ENCODE measurements around the gene TECR.
A peak's percentile ranks its signal among the peaks of the same experiment; 100 is the strongest.
"Not testable (repeated sequence)": the region's sequence is repeated elsewhere in the genome, so short reads cannot be mapped to it uniquely, and the experiment has no call there.

The TECR gene

DNA sequence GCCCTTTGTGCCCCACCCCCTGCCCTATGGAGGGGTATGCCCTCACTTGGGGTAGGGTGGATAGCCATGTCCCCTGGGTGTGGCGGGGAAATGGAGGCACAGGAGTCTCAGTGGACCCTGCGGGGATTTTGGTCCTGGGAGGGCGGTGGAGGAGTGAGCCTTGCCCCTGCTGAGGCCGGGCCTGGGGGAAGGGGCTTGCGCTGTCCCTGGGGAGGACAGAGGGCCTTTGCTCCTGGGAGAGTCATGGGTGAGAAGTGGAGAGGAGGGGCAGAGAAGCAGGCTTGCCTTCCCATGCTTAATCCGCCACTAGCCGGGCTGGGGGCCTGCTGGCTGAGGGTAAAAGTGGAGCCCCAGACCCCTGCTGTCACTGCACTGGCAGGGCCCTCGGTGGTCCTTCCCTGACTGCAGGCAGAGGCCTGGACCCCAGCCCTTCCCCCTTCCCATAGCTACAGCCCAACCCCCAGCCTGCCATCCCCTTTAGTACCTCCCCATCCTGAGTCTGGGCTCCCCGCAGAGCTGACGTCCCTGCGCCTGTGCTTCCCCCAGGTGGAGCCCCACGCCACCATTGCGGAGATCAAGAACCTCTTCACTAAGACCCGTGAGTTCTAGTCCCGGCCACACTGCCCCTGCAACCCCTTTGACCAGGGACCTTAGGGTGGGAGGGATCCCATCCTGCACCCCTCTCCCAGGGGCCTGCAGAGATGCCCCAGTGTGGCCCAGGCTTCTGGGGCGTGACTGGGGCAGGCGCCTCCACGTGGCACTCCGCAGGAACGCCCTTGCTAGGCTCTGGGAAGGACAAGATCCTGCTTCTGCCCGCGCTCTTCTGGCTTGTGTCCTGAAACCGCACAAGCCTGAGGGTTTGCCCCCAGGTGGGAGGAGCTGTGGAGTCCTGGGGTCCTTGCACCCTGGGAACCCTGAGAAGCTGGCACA, 33.5 kb downstream of the TECR start:
- DNase-seq: no peak

DNA sequence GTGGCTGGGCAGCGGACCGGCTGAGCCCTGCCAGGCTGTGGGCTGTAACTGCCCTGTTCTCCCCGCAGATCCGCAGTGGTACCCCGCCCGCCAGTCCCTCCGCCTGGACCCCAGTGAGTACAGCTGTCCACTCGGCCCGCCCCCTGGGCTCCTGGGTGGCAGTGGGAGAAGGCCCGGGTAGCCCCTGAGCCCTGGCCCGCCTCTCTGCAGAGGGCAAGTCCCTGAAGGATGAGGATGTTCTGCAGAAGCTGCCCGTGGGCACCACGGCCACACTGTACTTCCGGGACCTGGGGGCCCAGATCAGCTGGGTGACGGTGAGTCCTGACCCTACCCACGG, 34.2 kb downstream of the TECR start:
- no peak for DNase-seq

DNA sequence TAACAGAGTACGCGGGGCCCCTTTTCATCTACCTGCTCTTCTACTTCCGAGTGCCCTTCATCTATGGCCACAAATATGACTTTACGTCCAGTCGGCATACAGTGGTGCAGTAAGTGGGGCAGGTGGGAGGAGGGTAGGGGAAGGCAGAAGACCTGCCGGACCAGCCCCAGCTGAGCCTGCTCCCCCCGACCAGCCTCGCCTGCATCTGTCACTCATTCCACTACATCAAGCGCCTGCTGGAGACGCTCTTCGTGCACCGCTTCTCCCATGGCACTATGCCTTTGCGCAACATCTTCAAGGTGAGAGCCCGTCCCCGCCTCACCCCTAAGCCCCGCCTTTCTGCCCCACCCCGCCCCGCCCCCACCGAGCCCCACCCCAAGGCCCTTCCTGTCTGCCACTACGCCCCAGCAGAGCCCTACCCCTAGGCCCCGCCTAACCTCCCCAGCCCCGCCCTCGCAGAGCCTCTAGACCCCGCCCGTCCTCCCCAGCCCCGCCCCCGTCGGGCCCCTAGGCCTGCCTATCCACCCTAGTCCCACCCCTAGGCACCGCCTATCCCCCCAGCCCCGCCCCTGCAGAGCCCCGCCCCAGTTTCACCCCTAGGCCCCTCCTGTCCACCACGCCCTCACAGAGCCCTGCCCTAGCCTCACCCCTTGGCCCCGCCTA, 34.7 kb downstream of the TECR start:
- no peak for DNase-seq

DNA sequence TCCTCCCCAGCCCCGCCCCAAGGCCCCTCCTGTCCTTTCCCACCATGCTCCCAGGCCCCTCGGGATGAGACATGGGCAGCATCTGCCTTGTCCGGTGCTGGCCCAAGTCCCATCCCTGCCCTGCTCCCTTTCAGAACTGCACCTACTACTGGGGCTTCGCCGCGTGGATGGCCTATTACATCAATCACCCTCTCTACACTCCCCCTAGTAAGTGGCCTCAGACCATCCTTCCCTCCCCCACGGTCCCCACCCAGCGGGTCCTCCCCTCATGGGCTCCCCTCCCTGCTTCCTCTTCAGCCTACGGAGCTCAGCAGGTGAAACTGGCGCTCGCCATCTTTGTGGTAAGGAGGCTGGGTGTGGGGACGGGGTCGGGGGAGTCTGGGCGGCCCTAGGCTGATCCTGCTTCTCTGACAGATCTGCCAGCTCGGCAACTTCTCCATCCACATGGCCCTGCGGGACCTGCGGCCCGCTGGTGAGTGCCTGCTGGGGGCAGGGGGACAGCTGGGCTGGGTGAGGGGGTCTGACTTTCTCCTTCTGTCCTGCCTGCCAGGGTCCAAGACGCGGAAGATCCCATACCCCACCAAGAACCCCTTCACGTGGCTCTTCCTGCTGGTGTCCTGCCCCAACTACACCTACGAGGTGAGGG, 35.4 kb downstream of the TECR start:
- DNase-seq: not testable (repeated sequence)

DNA sequence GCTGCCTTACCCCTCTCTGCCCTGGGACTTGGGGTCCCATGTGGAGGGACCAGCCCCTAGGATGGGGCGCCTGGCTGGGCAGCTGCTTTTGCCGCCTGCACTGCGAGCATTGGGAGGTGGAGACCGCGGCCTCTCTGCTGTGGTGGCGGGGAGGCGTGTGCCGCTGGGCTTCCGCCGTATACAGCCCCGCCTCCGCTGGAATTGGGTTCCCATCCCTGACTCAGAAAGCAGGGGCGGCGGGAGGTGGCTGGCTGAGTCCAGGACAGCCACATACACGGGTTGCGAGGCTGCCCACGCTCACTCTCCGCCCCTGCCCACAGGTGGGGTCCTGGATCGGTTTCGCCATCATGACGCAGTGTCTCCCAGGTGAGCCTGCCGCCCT, 35.9 kb downstream of the TECR start:
- DNase-seq: no peak

DNA sequence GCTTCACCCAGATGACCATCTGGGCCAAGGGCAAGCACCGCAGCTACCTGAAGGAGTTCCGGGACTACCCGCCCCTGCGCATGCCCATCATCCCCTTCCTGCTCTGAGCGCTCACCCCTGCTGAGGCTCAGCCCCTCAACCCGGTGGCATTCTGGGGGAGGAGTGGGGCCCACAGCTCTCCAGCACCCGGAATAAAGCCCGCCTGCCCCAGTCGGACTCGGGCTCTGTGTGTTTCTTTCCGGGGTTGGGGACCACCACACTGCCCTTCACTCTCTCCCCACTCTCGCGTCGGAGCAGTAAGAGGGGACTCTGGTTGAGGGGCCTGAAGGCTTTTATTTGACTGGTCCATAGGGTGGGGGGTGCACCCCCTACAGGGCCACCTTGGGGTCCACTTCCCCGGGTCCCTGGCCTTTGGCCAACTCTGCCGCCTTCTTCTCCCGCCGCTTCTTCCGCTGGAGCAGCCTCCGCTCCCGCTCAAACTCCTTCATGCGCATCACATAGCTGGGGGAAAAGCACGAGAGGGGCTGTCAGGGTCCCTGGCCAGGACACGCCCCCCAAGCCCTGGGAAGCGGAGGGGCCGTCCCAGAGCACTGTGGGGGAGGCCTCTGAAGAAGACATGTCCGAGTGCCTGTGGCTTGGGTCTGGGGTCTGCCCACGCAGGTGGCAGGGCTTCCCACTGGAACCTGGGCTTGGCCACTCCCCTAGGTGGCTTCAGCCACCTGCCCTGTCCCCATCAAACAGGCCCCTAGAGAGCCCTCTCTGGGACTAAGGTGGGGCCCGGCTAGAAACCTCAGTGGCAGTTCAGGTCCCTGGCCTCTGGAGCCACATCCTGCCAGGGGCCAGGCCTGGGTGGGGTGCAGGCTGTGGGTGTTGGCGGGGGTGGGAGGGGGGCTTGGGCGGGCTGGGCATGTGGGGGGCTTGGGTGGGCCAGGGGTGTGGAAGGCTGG, 36.6 kb downstream of the TECR start:
- no peak for DNase-seq

DNA sequence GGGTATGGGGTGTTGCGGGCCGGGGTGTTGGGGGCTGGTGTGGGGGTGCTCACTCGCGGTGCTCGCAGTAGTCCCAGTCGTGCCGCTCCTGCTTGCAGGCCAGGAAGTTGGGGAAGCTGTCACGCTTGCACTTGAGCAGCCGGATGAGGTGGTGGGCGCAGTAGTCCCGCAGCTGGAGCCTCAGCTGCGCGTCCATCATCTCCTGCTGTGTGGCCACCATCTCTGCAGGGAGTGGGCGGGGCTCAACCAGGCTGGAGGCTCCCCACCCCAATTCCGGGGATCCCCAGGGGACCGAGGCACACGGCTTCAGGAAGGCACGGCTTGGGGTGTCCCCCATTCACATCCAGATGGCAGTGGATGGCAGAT, 37.3 kb downstream of the TECR start:
- DNase-seq: no peak

DNA sequence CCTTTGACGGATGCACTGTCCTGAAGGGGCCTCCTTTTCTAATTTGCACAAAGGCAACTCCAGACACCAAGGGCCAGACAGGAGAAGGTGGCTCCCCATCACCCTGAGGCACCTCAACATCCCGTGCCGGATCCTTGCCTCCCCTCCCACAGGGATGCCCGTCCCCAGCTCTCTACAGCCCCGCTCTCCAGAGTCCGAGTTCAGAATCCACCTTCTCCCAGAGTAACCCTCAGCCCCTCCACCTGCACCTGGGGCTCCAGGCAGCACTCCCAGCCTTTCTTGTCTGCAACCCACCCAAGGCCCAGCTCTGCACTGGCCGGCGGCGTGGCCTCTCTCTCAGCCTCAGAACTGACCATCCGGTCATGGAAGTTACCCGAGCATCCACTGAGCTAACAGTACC, 37.7 kb downstream of the TECR start:
- DNase-seq: no peak

DNA sequence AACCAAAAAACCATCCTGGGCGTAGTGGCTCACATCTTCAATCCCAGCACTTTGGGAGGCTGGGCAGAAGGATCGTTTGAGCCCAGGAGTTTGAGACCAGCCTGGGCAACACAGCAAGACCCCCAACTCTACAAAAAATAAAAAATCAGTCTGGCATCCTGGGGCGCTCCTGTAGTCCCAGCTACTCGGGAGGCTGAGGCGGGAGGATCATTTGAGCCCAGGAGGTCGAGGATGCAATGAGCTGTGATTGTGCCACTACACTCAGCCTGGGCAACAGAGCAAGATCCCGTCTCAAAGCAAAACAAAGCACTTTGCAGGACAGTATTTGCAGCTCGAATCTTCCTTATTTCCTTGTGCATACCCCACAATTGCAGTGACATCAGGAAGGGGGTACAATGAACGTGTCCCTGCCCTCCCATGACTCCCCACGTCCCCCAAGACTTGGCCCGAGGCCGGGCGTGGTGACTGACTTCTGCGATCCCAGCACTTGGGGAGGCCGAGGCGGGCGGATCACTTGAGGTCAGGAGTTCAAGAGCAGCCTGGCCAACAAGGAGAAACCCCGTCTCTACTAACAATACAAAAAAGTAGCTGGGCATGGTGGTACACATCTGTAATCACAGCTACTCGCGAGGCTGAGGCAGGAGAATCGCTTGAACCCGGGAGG, 41.6 kb downstream of the TECR start:
- no peak for DNase-seq

DNA sequence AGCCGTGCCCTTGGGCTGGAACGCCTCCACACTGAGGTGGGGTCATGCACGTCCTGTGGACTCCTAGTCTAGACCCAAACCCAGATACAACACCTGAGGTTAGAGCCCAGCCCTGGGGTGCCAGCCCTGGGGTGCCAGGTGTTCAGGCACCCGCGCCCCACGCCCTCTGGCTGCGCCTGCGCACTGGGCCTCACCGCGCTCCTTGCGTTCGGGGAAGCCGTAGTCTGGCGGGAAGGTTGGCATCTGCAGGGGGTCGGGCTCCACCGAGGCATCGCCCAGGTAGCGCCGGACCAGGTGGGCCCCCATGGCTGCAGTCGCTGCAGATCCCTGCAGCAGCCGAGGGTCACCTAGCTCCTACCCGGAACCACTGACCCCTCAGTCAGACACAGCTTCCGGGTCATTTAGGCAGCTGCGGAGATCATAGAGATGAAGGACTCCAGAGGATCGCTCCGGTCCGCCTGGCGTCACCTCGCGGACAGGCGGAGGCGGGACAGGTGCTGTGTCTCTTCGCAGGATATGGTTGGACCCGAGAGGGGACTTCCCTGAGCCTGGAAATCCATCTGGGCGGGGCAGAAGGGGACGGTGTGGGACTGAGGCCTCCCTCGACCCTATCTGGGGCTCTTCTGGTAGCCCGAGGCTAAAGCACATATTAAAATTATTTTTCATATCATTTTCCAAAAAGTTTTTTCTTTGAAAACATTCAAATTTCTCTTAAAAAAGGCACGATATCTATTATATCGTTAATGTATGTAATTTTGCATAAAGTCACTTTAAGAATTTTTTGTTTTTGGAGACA, 42.5 kb downstream of the TECR start, which contains the start of gene NDUFB7:
NDUFB7 (minus strand) TSS at position 372 of the 796 bp plus-strand sequence; CDS start at position 306, 66 bp downstream.
- DNase-seq: peak; percentile 84

DNA sequence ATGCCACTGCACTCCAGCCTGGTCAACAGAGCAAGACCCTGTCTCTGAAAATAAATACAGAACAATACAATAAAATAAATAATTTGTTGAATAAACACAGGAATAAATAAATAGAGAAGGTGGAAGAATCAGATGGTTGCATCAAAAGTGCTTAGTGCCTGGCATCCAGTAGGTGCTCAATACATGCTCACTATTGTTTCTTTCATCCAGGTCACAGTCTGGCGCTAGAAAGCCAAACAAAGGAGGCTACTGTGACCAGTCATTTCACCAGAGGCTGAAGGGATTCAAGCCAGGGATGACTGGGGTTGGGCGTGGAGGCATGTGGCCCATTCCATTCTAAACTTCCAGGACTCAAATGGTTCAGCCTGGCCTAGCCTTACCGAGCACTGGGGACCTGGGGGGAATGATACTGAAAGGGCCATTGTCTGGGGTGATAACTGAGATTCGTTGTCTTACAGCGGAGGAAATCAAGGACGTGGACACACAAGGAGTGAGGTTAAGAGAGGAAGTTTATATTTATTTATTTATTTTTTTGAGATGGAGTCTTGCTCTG, 46.1 kb downstream of the TECR start:
- DNase-seq: no peak

DNA sequence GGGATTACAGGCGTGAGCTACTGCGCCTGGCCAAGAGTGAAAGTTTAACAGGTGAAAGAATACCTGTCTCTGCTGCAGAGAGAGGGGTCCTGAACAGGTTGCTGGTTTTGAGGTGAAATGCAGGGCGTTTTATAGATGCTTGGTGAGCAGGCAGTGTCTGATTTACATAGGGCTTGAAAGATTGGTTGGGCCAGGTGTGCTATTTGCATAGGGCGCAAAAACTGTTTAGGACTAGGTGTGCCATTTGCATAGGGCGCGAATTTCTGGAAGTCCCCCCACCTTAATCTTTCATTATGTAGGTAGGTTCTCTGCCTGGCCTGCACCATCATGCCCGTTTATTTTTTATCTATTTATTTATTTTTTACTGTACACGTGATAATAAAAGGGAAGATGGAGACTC, 47.0 kb downstream of the TECR start:
- DNase-seq: no peak

DNA sequence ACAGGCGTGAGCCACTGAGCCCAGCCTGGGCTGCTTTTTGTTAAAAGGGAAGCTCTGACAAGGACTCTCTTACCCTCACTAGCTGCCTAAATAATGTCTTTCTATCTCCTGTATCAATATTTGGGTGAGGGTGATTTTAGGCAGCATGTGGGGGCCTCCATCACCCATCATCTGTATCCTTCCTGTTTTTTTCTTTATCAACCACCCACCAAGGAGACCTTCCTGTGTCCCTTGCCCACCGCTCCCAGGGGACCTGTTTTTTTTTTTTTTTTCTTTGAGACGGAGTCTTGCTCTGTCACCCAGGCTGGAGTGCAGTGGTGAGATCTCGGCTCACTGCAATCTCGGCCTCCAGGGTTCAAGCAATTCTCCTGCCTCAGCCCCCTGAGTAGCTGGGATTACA, 47.9 kb downstream of the TECR start:
- no peak for DNase-seq

DNA sequence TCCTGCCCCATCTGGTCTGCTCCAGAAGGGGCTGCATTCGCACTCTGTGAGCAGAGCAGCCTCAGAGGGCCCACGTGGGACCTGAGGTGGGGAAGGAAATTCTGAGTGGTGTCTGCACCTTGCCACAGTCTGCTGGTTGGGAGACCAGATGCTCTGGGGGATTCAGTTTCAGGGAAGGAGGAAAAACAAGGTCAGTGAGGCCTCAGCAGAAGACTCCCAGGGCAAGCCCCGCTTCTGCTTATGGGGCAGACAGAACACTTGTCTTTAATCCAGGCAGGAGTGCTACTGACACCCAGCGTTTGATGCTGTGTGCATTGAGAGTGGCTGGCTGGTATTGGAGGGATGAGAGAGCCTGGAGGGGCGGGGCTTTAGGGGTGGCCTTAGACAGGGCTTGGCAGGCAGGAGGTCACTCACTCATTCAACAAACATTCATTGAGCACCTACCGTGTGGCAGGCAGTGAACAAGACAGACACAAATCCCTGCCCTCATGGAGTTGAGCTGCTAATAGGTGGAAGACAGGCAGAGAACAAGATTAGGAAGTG, 48.6 kb downstream of the TECR start:
- no peak for DNase-seq

DNA sequence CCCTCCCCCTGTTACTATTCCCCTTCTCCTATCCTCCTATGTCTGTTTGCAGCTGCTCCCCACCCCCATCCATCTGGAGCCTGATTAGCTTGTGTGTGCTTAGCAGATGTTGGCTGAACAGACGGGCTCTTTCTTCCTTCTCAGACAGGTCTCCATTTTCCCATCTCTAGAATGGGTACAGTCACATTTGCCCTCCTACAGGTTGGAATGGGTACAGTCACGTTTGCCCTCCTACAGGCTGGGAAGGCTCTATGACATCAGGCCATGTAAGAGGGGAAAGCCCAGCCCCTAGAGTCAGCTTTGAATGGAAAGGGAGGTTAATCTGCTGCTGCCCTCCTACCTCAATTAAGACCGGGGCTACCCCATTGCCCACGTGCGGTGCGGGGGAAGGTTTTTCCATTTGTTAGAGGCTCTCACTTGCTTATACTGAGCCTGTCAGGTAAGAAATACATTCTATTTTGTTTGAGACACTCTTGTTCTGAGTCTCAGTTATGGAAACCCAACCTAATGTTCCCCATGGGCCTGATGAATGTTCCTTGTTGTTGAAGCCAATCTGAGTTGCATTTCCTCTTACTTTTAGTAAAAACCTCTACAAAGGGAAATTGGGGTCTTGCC, 51.3 kb downstream of the TECR start:
- no peak for DNase-seq

DNA sequence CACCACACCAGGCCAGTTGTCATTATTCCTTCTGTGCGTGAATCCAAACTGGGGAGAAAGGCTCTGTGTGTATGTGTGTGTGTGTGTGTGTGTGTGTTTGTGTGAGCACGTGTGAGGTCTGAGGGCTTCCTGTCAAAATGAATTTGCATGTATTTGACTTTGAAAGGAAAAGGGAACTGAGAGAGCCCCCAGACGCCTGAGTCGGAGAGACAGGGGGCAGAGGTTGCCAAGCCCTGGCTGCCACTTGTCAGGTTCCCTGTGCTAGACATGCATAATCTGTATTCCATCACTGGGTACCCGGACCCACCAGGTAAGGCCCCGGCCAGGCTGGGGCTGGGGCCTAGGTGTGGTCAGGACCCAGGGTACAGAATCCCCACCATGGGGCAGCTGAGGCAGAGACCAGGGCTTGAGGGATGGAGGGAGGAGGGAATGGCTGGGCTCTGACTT, 53.5 kb downstream of the TECR start, which contains the start of gene CLEC17A:
CLEC17A (plus strand) TSS at position 191 of the 447 bp plus-strand sequence; CDS start at position 268, 77 bp downstream.
- no peak for DNase-seq

DNA sequence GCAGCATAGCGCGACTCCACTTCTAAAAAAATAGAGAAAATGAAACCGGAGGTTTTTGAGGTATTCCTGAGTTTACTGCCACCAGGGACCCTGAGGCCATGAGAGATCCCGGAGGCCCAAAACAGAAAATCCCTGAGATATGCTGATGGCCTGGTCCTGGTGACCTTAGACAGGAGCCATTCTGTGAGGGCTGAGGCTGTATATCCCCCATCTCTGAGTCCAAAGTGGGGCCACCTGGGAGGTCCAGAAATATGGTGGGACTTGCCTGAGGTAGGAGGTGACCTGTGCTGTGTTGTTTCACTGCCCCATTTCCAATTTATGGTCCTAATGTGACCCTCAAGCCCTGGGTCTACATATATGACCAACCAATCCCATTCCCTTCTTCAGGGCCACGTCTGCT, 55.0 kb downstream of the TECR start:
- not testable (repeated sequence) for DNase-seq

DNA sequence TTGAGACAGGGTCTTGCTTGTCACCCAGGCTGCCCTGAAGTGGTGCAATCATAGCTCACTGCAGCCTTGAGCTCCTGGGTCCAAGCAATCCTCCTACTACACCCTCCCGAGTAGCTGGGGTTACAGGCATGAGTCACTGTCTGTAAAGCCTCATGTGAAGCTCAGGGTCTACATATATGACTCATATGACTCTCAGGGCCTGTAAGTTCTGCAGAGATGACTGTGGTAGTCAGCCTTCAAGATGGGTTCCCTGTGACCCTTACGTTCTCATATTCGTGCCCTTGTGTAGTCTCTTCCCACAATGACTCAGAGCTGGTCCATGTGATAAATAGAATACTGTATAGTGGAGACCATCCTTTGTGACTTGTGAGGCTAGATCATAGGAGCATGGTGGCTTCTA, 55.8 kb downstream of the TECR start:
- not testable (repeated sequence) for DNase-seq

DNA sequence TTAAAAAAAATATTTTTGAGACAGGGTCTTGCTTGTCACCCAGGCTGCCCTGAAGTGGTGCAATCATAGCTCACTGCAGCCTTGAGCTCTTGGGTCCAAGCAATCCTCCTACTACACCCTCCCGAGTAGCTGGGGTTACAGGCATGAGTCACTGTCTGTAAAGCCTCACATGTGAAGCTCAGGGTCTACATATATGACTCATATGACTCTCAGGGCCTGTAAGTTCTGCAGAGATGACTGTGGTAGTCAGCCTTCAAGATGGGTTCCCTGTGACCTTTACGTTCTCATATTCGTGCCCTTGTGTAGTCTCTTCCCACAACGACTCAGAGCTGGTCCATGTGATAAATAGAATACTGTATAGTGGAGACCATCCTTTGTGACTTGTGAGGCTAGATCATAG, 60.0 kb downstream of the TECR start:
- DNase-seq: not testable (repeated sequence)

DNA sequence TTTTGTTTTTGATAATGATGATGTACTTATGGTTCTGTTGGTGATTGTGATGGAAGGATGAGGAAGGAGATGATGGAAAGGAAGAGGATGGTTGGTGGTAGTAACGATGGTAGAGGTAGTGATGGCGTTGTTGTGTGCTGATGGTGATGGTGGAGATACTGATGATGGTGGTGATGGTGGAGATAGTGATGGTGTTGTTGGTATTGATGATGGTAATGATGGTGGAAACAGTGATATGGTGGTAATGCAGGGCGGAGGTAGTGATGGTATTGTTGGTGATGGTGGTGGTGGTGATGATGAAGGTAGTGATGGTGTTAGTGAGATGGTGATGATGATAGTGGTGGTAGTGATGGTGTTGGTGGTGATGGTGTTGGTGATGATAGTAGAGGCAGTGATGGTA, 66.2 kb downstream of the TECR start:
- no peak for DNase-seq
